ENCODE data around the gene FOXO6.

The FOXO6 gene

GRCh38 chr1:41325801-41326200 lies 35.4 kb upstream of the FOXO6 start:
- no peak for DNase-seq (ENCODE audit: low spot score)
- Histone ChIP-seq H2BK12ac (ENCODE audit: low read length) (no peak overlapping the region), H3K9ac (ENCODE audit: low read depth, low read length, poor library complexity) (no peak overlapping the region), H2AK5ac (ENCODE audit: low read depth, low read length) (no peak overlapping the region), H3K4ac (ENCODE audit: low read length) (no peak overlapping the region), H4K91ac (ENCODE audit: low read depth, low read length, poor library complexity) (no peak overlapping the region), H3K18ac (ENCODE audit: low read length) (no peak overlapping the region), H4K8ac (ENCODE audit: low read depth, low read length) (no peak overlapping the region), H3K27me3 (ENCODE audit: control insufficient read depth in 3 of 3, insufficient read depth in 3 of 3, low read depth in 1 of 3, low read length in 3 of 3) (peaks cover 0 to 7% (median 2%) of the 10 kb centered on the region in 3 experiments), H3K36me3 (replicated peaks in 1 of 2; ENCODE audit: control insufficient read depth in 2 of 2, insufficient read depth in 2 of 2, low read length in 2 of 2) (no peaks in the 10 kb centered on the region), H3K4me1 (ENCODE audit: control insufficient read depth in 2 of 2, insufficient read depth in 1 of 2, low read depth in 1 of 2, low read length in 2 of 2) (peaks cover 0 to 9% of the 10 kb centered on the region in 2 donors), H2AFZ (ENCODE audit: low read length) (no peak overlapping the region), H2BK120ac (ENCODE audit: low read depth, low read length) (no peak overlapping the region), H3K4me3 (ENCODE audit: low read length in 2 of 2) (no peak overlapping the region), H3K9me3 (replicated peaks in 1 of 2; ENCODE audit: control insufficient read depth in 2 of 2, insufficient read depth in 1 of 2, low read depth in 1 of 2, low read length in 2 of 2) (no peaks in the 10 kb centered on the region), H2BK15ac (ENCODE audit: low read length) (no peak overlapping the region), H2BK5ac (ENCODE audit: low read length) (no peak overlapping the region), H3K23ac (ENCODE audit: low read depth, low read length, poor library complexity) (no peak overlapping the region), H3K4me2 (ENCODE audit: insufficient read depth, low read length, poor library complexity, severe bottlenecking) (no peak overlapping the region), H3K14ac (ENCODE audit: low read length) (no peak overlapping the region), H3K79me1 (ENCODE audit: low read depth, low read length) (no peaks in the 10 kb centered on the region), H3K27ac (replicated peaks; ENCODE audit: low read length) (no peak overlapping the region)
- no CpG with 5 or more reads among the region's 6 CpGs for WGBS, 2 donors (ENCODE audit: extremely low coverage in 2 of 2, insufficient read length in 2 of 2, insufficient replicate concordance in 1 of 2)

GRCh38 chr1:41327383-41327999 lies 33.7 kb upstream of the FOXO6 start:
- no peak overlapping the region for H3K18ac ChIP-seq (ENCODE audit: low read length)
- WGBS, 2 donors (ENCODE audit: extremely low coverage in 2 of 2, insufficient read length in 2 of 2, insufficient replicate concordance in 1 of 2): no CpG with 5 or more reads among the region's 6 CpGs
- H3K23ac ChIP-seq (ENCODE audit: low read depth, low read length, poor library complexity): no peak overlapping the region
- H3K36me3 ChIP-seq (replicated peaks in 1 of 2; ENCODE audit: control insufficient read depth in 2 of 2, insufficient read depth in 2 of 2, low read length in 2 of 2): no peaks in the 10 kb centered on the region
- no peak overlapping the region for H2BK15ac ChIP-seq (ENCODE audit: low read length)
- H3K79me1 ChIP-seq (ENCODE audit: low read depth, low read length): no peaks in the 10 kb centered on the region
- no peak overlapping the region for H2BK120ac ChIP-seq (ENCODE audit: low read depth, low read length)
- H4K91ac ChIP-seq (ENCODE audit: low read depth, low read length, poor library complexity): no peak overlapping the region
- H3K4me1 ChIP-seq (ENCODE audit: control insufficient read depth in 2 of 2, insufficient read depth in 1 of 2, low read depth in 1 of 2, low read length in 2 of 2): peaks cover 0 to 16% of the 10 kb centered on the region in 2 donors
- H3K4ac ChIP-seq (ENCODE audit: low read length): no peak overlapping the region
- H2AFZ ChIP-seq (ENCODE audit: low read length): no peak overlapping the region
- H4K8ac ChIP-seq (ENCODE audit: low read depth, low read length): no peak overlapping the region
- no peak for DNase-seq (ENCODE audit: low spot score)
- H3K4me2 ChIP-seq (ENCODE audit: insufficient read depth, low read length, poor library complexity, severe bottlenecking): no peak overlapping the region
- H2AK5ac ChIP-seq (ENCODE audit: low read depth, low read length): no peak overlapping the region
- H3K9me3 ChIP-seq (replicated peaks in 1 of 2; ENCODE audit: control insufficient read depth in 2 of 2, insufficient read depth in 1 of 2, low read depth in 1 of 2, low read length in 2 of 2): no peaks in the 10 kb centered on the region
- no peak overlapping the region for H3K9ac ChIP-seq (ENCODE audit: low read depth, low read length, poor library complexity)
- H3K4me3 ChIP-seq (ENCODE audit: low read length in 2 of 2): no peak overlapping the region
- no peak overlapping the region for H2BK5ac ChIP-seq (ENCODE audit: low read length)
- H3K27me3 ChIP-seq (ENCODE audit: control insufficient read depth in 3 of 3, insufficient read depth in 3 of 3, low read depth in 1 of 3, low read length in 3 of 3): peaks cover 0 to 2% (median 0%) of the 10 kb centered on the region in 3 experiments
- no peak overlapping the region for H3K27ac ChIP-seq (replicated peaks; ENCODE audit: low read length)
- H2BK12ac ChIP-seq (ENCODE audit: low read length): no peak overlapping the region
- H3K14ac ChIP-seq (ENCODE audit: low read length): no peak overlapping the region

- Histone ChIP-seq H3K79me1 (ENCODE audit: low read depth, low read length) (no peaks in the 10 kb centered on the region), H3K4ac (ENCODE audit: low read length) (no peak overlapping the region), H3K14ac (ENCODE audit: low read length) (peak overlapping the region; percentile 94), H3K18ac (ENCODE audit: low read length) (peak overlapping the region; percentile 21), H2AK5ac (ENCODE audit: low read depth, low read length) (no peak overlapping the region), H2BK120ac (ENCODE audit: low read depth, low read length) (no peak overlapping the region), H3K27ac (replicated peaks; ENCODE audit: low read length) (no peak overlapping the region), H3K4me2 (ENCODE audit: insufficient read depth, low read length, poor library complexity, severe bottlenecking) (no peak overlapping the region), H2BK15ac (ENCODE audit: low read length) (peak overlapping the region; percentile 22), H3K27me3 (ENCODE audit: control insufficient read depth in 3 of 3, insufficient read depth in 3 of 3, low read depth in 1 of 3, low read length in 3 of 3) (peaks cover 0 to 2% (median 0%) of the 10 kb centered on the region in 3 experiments), H4K91ac (ENCODE audit: low read depth, low read length, poor library complexity) (no peak overlapping the region), H4K8ac (ENCODE audit: low read depth, low read length) (peak overlapping the region; percentile 52), H3K9ac (ENCODE audit: low read depth, low read length, poor library complexity) (no peak overlapping the region), H2BK12ac (ENCODE audit: low read length) (no peak overlapping the region), H3K9me3 (replicated peaks in 1 of 2; ENCODE audit: control insufficient read depth in 2 of 2, insufficient read depth in 1 of 2, low read depth in 1 of 2, low read length in 2 of 2) (no peaks in the 10 kb centered on the region), H3K36me3 (replicated peaks in 1 of 2; ENCODE audit: control insufficient read depth in 2 of 2, insufficient read depth in 2 of 2, low read length in 2 of 2) (no peaks in the 10 kb centered on the region), H2BK5ac (ENCODE audit: low read length) (no peak overlapping the region), H3K4me1 (ENCODE audit: control insufficient read depth in 2 of 2, insufficient read depth in 1 of 2, low read depth in 1 of 2, low read length in 2 of 2) (peaks cover 0 to 16% of the 10 kb centered on the region in 2 donors), H3K23ac (ENCODE audit: low read depth, low read length, poor library complexity) (no peak overlapping the region), H2AFZ (ENCODE audit: low read length) (no peak overlapping the region), H3K4me3 (ENCODE audit: low read length in 2 of 2) (no peak overlapping the region)
- DNase-seq (ENCODE audit: low spot score): no peak
- no CpG with 5 or more reads among the region's 7 CpGs for WGBS, 2 donors (ENCODE audit: extremely low coverage in 2 of 2, insufficient read length in 2 of 2, insufficient replicate concordance in 1 of 2)
Observed at GRCh38 chr1:41328001-41328615, 33.1 kb upstream of the FOXO6 start.

GRCh38 chr1:41328780-41329640 lies 32.2 kb upstream of the FOXO6 start:
- Histone ChIP-seq H3K27ac (replicated peaks; ENCODE audit: low read length) (no peak overlapping the region), H2BK12ac (ENCODE audit: low read length) (no peak overlapping the region), H3K79me1 (ENCODE audit: low read depth, low read length) (no peaks in the 10 kb centered on the region), H3K9ac (ENCODE audit: low read depth, low read length, poor library complexity) (no peak overlapping the region), H4K91ac (ENCODE audit: low read depth, low read length, poor library complexity) (no peak overlapping the region), H3K23ac (ENCODE audit: low read depth, low read length, poor library complexity) (no peak overlapping the region), H3K9me3 (replicated peaks in 1 of 2; ENCODE audit: control insufficient read depth in 2 of 2, insufficient read depth in 1 of 2, low read depth in 1 of 2, low read length in 2 of 2) (no peaks in the 10 kb centered on the region), H3K18ac (ENCODE audit: low read length) (peak overlapping the region; percentile 18), H3K4me3 (ENCODE audit: low read length in 2 of 2) (no peak overlapping the region), H3K4ac (ENCODE audit: low read length) (no peak overlapping the region), H3K14ac (ENCODE audit: low read length) (no peak overlapping the region), H3K4me2 (ENCODE audit: insufficient read depth, low read length, poor library complexity, severe bottlenecking) (no peak overlapping the region), H2AK5ac (ENCODE audit: low read depth, low read length) (no peak overlapping the region), H2BK120ac (ENCODE audit: low read depth, low read length) (no peak overlapping the region), H3K36me3 (replicated peaks in 1 of 2; ENCODE audit: control insufficient read depth in 2 of 2, insufficient read depth in 2 of 2, low read length in 2 of 2) (no peaks in the 10 kb centered on the region), H4K8ac (ENCODE audit: low read depth, low read length) (no peak overlapping the region), H2BK5ac (ENCODE audit: low read length) (no peak overlapping the region), H2BK15ac (ENCODE audit: low read length) (no peak overlapping the region), H3K27me3 (ENCODE audit: control insufficient read depth in 3 of 3, insufficient read depth in 3 of 3, low read depth in 1 of 3, low read length in 3 of 3) (peaks cover 0 to 2% (median 0%) of the 10 kb centered on the region in 3 experiments), H3K4me1 (ENCODE audit: control insufficient read depth in 2 of 2, insufficient read depth in 1 of 2, low read depth in 1 of 2, low read length in 2 of 2) (peaks cover 0 to 16% of the 10 kb centered on the region in 2 donors), H2AFZ (ENCODE audit: low read length) (no peak overlapping the region)
- no peak for DNase-seq (ENCODE audit: low spot score)
- no CpG with 5 or more reads among the region's 6 CpGs for WGBS, 2 donors (ENCODE audit: extremely low coverage in 2 of 2, insufficient read length in 2 of 2, insufficient replicate concordance in 1 of 2)
